Measurements from ENCODE around the gene MTREX.
A peak's percentile ranks its signal among the peaks of the same experiment; 100 is the strongest.

Gene MTREX

GRCh38 chr5:55385846-55386245 lies 78.1 kb downstream of the MTREX start:
- DNase-seq, result no peak

GRCh38 chr5:55386356-55386755 lies 78.6 kb downstream of the MTREX start:
- DNase-seq, result no peak

- DNase-seq, result no peak
Observed at GRCh38 chr5:55387865-55388264, 80.1 kb downstream of the MTREX start.

- DNase-seq, result no peak
Observed at GRCh38 chr5:55391707-55392106, 83.9 kb downstream of the MTREX start.

GRCh38 chr5:55392669-55393068 lies 84.9 kb downstream of the MTREX start:
- no peak for DNase-seq

- no peak for DNase-seq
Observed at GRCh38 chr5:55393501-55394175, 85.8 kb downstream of the MTREX start.

- DNase-seq, result no peak
Observed at GRCh38 chr5:55402199-55402598, 94.4 kb downstream of the MTREX start.

GRCh38 chr5:55406292-55406691 lies 98.5 kb downstream of the MTREX start:
- DNase-seq, result no peak

GRCh38 chr5:55407059-55407684 lies 99.4 kb downstream of the MTREX start:
- DNase-seq, result peak; percentile 23

GRCh38 chr5:55407984-55408383 lies 100.2 kb downstream of the MTREX start:
- no peak for DNase-seq

GRCh38 chr5:55409775-55410174 lies 102.0 kb downstream of the MTREX start:
- no peak for DNase-seq

GRCh38 chr5:55410845-55411244 lies 103.1 kb downstream of the MTREX start:
- DNase-seq, result no peak

GRCh38 chr5:55411876-55412275 lies 104.1 kb downstream of the MTREX start:
- DNase-seq, result no peak

GRCh38 chr5:55413644-55414043 lies 105.9 kb downstream of the MTREX start:
- DNase-seq, result no peak

- no peak for DNase-seq
Observed at GRCh38 chr5:55415071-55415470, 107.3 kb downstream of the MTREX start.

- DNase-seq, result no peak
Observed at GRCh38 chr5:55416306-55416705, 108.5 kb downstream of the MTREX start.

- no peak for DNase-seq
Observed at GRCh38 chr5:55418994-55419968, 111.5 kb downstream of the MTREX start.

- DNase-seq, result no peak
Observed at GRCh38 chr5:55421074-55421529, 113.3 kb downstream of the MTREX start.

GRCh38 chr5:55426455-55426854 lies 118.7 kb downstream of the MTREX start:
- no peak for DNase-seq

- no peak for DNase-seq
Observed at GRCh38 chr5:55427157-55427556, 119.4 kb downstream of the MTREX start.

GRCh38 chr5:55429221-55429612 lies 121.4 kb downstream of the MTREX start:
- no peak for DNase-seq

GRCh38 chr5:55429613-55430253 lies 121.9 kb downstream of the MTREX start:
- DNase-seq, result no peak

- no peak for DNase-seq
Observed at GRCh38 chr5:55432549-55432948, 124.8 kb downstream of the MTREX start.

Measured in CD4-positive, alpha-beta T cell treated with Interleukin-10 for 1 hour (primary cell).